Renal pelvis (tissue), 12 donors: Measurements from ENCODE around the gene CATSPERB. TPM values are rescaled to one million over a fixed set of nuclear protein-coding genes. Genes with fewer than 3 reads are reported as not detected.
"Not testable (repeated sequence)": the region's sequence is repeated elsewhere in the genome, so short reads cannot be mapped to it uniquely, and the experiment has no call there.

Source experiments
- DNase-seq: peaks from one replicate; pipeline ENCODE4 v3.0.0-alpha.2; 2013
- long read RNA-seq, 16 experiments: transcript quantifications; one replicate each; lab custom pipeline, GENCODE V29; 2026
- polyA plus RNA-seq, 3 donors: library from polyadenylated mRNA; unstranded; fragments of 120-200 nt; gene quantifications; one replicate each; pipeline ENCODE4 v1.2.1, GENCODE V29; 2013; ENCODE audit not compliant: insufficient read length in 3 of 3

CATSPERB gene
- polyA plus RNA-seq: 1 to 10 TPM in 1 of 3 donors, under 1 TPM in 2; 0.60 to 1.5 (median 0.78) TPM
- long read RNA-seq, donor 1: 0 reads
- long read RNA-seq, donor 2: 0 reads
- long read RNA-seq, donor 3: 0 reads
- long read RNA-seq, donor 4: 0 reads
- long read RNA-seq, donor 5: 0 reads
- long read RNA-seq, donor 6: 0 reads
- long read RNA-seq, donor 7: 0 reads
- long read RNA-seq, donor 8: 0 reads
- long read RNA-seq, donor 9: 0 reads
- long read RNA-seq, donor 10: 0 reads
- long read RNA-seq, donor 11: 0 reads
- long read RNA-seq, donor 12: 0 reads
- long read RNA-seq, donor 13: 0 reads
- long read RNA-seq, donor 14: 0 reads
- long read RNA-seq, donor 15: 0 reads
- long read RNA-seq, donor 16: 0 reads

- DNase-seq: no peak
Observed at GRCh38 chr14:91731986-91732385, at the start of gene CATSPERB. TSS of gene CATSPERB (minus strand) at chr14:91732086. CDS start at chr14:91729479, 2,607 bp downstream.

- DNase-seq: no peak
Observed at GRCh38 chr14:91780452-91780851, 48.6 kb upstream of the CATSPERB start.

GRCh38 chr14:91778217-91778616, 46.3 kb upstream of the CATSPERB start:
- DNase-seq: no peak

- DNase-seq: no peak
Observed at GRCh38 chr14:91774140-91775096, 42.5 kb upstream of the CATSPERB start.

GRCh38 chr14:91770185-91770584, 38.3 kb upstream of the CATSPERB start:
- no peak for DNase-seq

- no peak for DNase-seq
Observed at GRCh38 chr14:91755570-91756295, 23.8 kb upstream of the CATSPERB start.

GRCh38 chr14:91754819-91755218, 22.9 kb upstream of the CATSPERB start:
- no peak for DNase-seq

GRCh38 chr14:91754185-91754584, 22.3 kb upstream of the CATSPERB start:
- no peak for DNase-seq

- DNase-seq: no peak
Observed at GRCh38 chr14:91753501-91754128, 21.7 kb upstream of the CATSPERB start.

- DNase-seq: peak; percentile 16
Observed at GRCh38 chr14:91752961-91753360, 21.1 kb upstream of the CATSPERB start.

GRCh38 chr14:91751719-91752118, 19.8 kb upstream of the CATSPERB start:
- DNase-seq: no peak

GRCh38 chr14:91750634-91751198, 18.8 kb upstream of the CATSPERB start:
- no peak for DNase-seq

GRCh38 chr14:91749868-91750267, 18.0 kb upstream of the CATSPERB start:
- no peak for DNase-seq

- no peak for DNase-seq
Observed at GRCh38 chr14:91748049-91748448, 16.2 kb upstream of the CATSPERB start.

- no peak for DNase-seq
Observed at GRCh38 chr14:91745344-91745743, 13.5 kb upstream of the CATSPERB start.

- DNase-seq: no peak
Observed at GRCh38 chr14:91744068-91744480, 12.2 kb upstream of the CATSPERB start.

- no peak for DNase-seq
Observed at GRCh38 chr14:91743305-91743653, 11.4 kb upstream of the CATSPERB start.

- no peak for DNase-seq
Observed at GRCh38 chr14:91742621-91743304, 10.9 kb upstream of the CATSPERB start.

GRCh38 chr14:91739867-91740266, 8.0 kb upstream of the CATSPERB start:
- DNase-seq: not testable (repeated sequence)

- no peak for DNase-seq
Observed at GRCh38 chr14:91737619-91738018, 5.7 kb upstream of the CATSPERB start.
